H9 (cell line): ENCODE data around the gene PDCD4. TPM values are rescaled to one million over a fixed set of nuclear protein-coding genes. Genes with fewer than 3 reads are reported as not detected.

ENCODE experiments used
- DNase-seq: peaks from one replicate; pipeline ENCODE4 v3.0.0-alpha.2; 2017
- H2AFZ ChIP-seq: one replicate; pipeline ENCODE4 v1.6.1; 2013; ENCODE audit warnings: mild to moderate bottlenecking, low read length, control low read depth, moderate library complexity
- H2AK5ac ChIP-seq: 2 replicates; pipeline ENCODE4 v1.6.1; 2013; ENCODE audit warnings: low read length, control low read depth, mixed read lengths; ENCODE audit not compliant: insufficient read length
- H2BK120ac ChIP-seq: one replicate; pipeline ENCODE4 v1.6.1; 2013; ENCODE audit warnings: low read depth, mild to moderate bottlenecking, low read length, control low read depth, inconsistent platforms; ENCODE audit not compliant: poor library complexity, severe bottlenecking
- H2BK12ac ChIP-seq: 2 replicates; pipeline ENCODE4 v1.6.1; 2013; ENCODE audit warnings: low read length, control low read depth, mixed read lengths, low read depth; ENCODE audit not compliant: insufficient read length
- H2BK15ac ChIP-seq: 2 replicates; pipeline ENCODE4 v1.6.1; 2013; ENCODE audit warnings: low read depth, low read length, control low read depth
- H2BK20ac ChIP-seq: one replicate; pipeline ENCODE4 v1.6.1; 2013; ENCODE audit warnings: low read depth, mild to moderate bottlenecking, low read length, control low read depth, inconsistent platforms; ENCODE audit not compliant: poor library complexity, severe bottlenecking
- H2BK5ac ChIP-seq: 2 replicates; pipeline ENCODE4 v1.6.1; 2013; ENCODE audit warnings: low read length, control low read depth, mixed read lengths; ENCODE audit not compliant: insufficient read length
- H3K14ac ChIP-seq: 2 replicates; pipeline ENCODE4 v1.6.1; 2013; ENCODE audit warnings: low read length, control low read depth; ENCODE audit not compliant: insufficient read depth
- H3K18ac ChIP-seq: 2 replicates; pipeline ENCODE4 v1.6.1; 2013; ENCODE audit warnings: low read depth, mild to moderate bottlenecking, mixed read lengths, low read length, control low read depth; ENCODE audit not compliant: insufficient read length
- H3K23ac ChIP-seq: 2 replicates; pipeline ENCODE4 v1.6.1; 2013; ENCODE audit warnings: low read length, control low read depth, mixed read lengths, low read depth; ENCODE audit not compliant: insufficient read length
- H3K23me2 ChIP-seq: 2 replicates; pipeline ENCODE4 v1.6.1; 2013; ENCODE audit warnings: low read depth, mild to moderate bottlenecking, mixed read lengths, low read length, control low read depth; ENCODE audit not compliant: insufficient read length, poor library complexity, severe bottlenecking
- H3K27ac ChIP-seq: 2 replicates; pipeline ENCODE4 v1.5.1; 2013; ENCODE audit warnings: low read length, control low read depth, mixed read lengths, low read depth; ENCODE audit not compliant: insufficient read length
- H3K27me3 ChIP-seq: 2 replicates; pipeline ENCODE4 v1.6.1; 2013; ENCODE audit warnings: low read length, control low read depth, inconsistent platforms; ENCODE audit not compliant: insufficient read depth
- H3K4ac ChIP-seq: 2 replicates; pipeline ENCODE4 v1.6.1; 2013; ENCODE audit warnings: low read depth, mild to moderate bottlenecking, control low read depth, inconsistent platforms, low read length, moderate library complexity
- H3K4me1 ChIP-seq: 2 replicates; pipeline ENCODE4 v1.6.1; 2013; ENCODE audit warnings: low read length, control low read depth, inconsistent platforms; ENCODE audit not compliant: insufficient read depth
- H3K4me2 ChIP-seq: 2 replicates; pipeline ENCODE4 v1.6.1; 2013; ENCODE audit warnings: low read length, control low read depth, mixed read lengths; ENCODE audit not compliant: insufficient read length, insufficient read depth
- H3K56ac ChIP-seq: 2 replicates; pipeline ENCODE4 v1.6.1; 2013; ENCODE audit warnings: low read depth, mild to moderate bottlenecking, mixed read lengths, low read length, control low read depth; ENCODE audit not compliant: insufficient read length
- H3K79me1 ChIP-seq: 2 replicates; pipeline ENCODE4 v1.6.1; 2013; ENCODE audit warnings: low read depth, mild to moderate bottlenecking, moderate library complexity, low read length, control low read depth, inconsistent platforms; ENCODE audit not compliant: insufficient read depth, poor library complexity, severe bottlenecking
- H3K79me2 ChIP-seq: 2 replicates; pipeline ENCODE4 v1.6.1; 2013; ENCODE audit warnings: low read length, control low read depth, inconsistent platforms; ENCODE audit not compliant: insufficient read depth
- H3K9ac ChIP-seq: 2 replicates; pipeline ENCODE4 v1.6.1; 2013; ENCODE audit warnings: low read length, control low read depth, mixed read lengths; ENCODE audit not compliant: insufficient read length; ENCODE audit errors: extremely low read depth
- H3K9me3 ChIP-seq: one replicate; pipeline ENCODE4 v1.6.1; 2013; ENCODE audit warnings: low read depth, low read length, inconsistent platforms; ENCODE audit not compliant: control insufficient read depth
- H3T11ph ChIP-seq: one replicate; pipeline ENCODE4 v1.6.1; 2013; ENCODE audit warnings: mild to moderate bottlenecking, low read length, control low read depth, inconsistent platforms
- H4K20me1 ChIP-seq: one replicate; pipeline ENCODE4 v1.6.1; 2013; ENCODE audit not compliant: control insufficient read depth, insufficient read length, insufficient read depth
- H4K5ac ChIP-seq: 2 replicates; pipeline ENCODE4 v1.6.1; 2013; ENCODE audit warnings: low read depth, mild to moderate bottlenecking, mixed read lengths, low read length, control low read depth; ENCODE audit not compliant: insufficient read length
- H4K8ac ChIP-seq: replicated peaks from 2 replicates; pipeline ENCODE4 v1.6.1; 2013; ENCODE audit warnings: low read length, control low read depth, mixed read lengths, low read depth; ENCODE audit not compliant: insufficient read length
- H4K91ac ChIP-seq: 2 replicates; pipeline ENCODE4 v1.6.1; 2013; ENCODE audit warnings: low read depth, mild to moderate bottlenecking, moderate library complexity, mixed read lengths, low read length, control low read depth; ENCODE audit not compliant: insufficient read length
- H3K27ac Mint-ChIP-seq, 3 experiments: 2 replicates in 2 of 3; 3 replicates in 1 of 3; pipeline ENCODE4 v1.8.0; 2020 to 2021; ENCODE audit warnings: mixed read lengths in 3 of 3, mild to moderate bottlenecking in 1 of 3, moderate library complexity in 1 of 3
- H3K27me3 Mint-ChIP-seq: 2 replicates; pipeline ENCODE4 v1.8.0; 2021; ENCODE audit warnings: low read depth, mild to moderate bottlenecking, moderate library complexity, mixed read lengths
- H3K36me3 Mint-ChIP-seq, 3 experiments: 2 replicates in 2 of 3; 3 replicates in 1 of 3; pipeline ENCODE4 v1.8.0; 2020 to 2021; ENCODE audit warnings: low read depth in 3 of 3, mixed read lengths in 3 of 3; ENCODE audit not compliant: insufficient read depth in 1 of 3
- H3K4me1 Mint-ChIP-seq, 2 experiments: 2 replicates each; pipeline ENCODE4 v1.8.0; 2020; ENCODE audit warnings: mixed read lengths in 2 of 2
- H3K4me3 Mint-ChIP-seq, 2 experiments: 2 replicates in 1 of 2; 3 replicates in 1 of 2; pipeline ENCODE4 v1.8.0; 2020 to 2021; ENCODE audit warnings: mild to moderate bottlenecking in 2 of 2, mixed read lengths in 2 of 2, moderate library complexity in 1 of 2
- H3K9me3 Mint-ChIP-seq, 2 experiments: 2 replicates in 1 of 2; 3 replicates in 1 of 2; pipeline ENCODE4 v1.8.0; 2020; ENCODE audit warnings: mild to moderate bottlenecking in 2 of 2, mixed read lengths in 2 of 2, moderate library complexity in 1 of 2
- WGBS: extraction: QIAGEN DNeasy Blood & Tissue Kit; methylation state at CpG from one replicate; pipeline ENCODE4 v1.1.7; 2013; ENCODE audit warnings: missing lambda C conversion rate, low lambda C conversion rate, mixed read lengths; ENCODE audit not compliant: insufficient read length; ENCODE audit errors: extremely low coverage; 5-methylcytosine and 5-hydroxymethylcytosine counted together
- total RNA-seq: library from RNA; stranded (reverse); gene quantifications from 2 replicates; pipeline ENCODE4 v1.2.1, GENCODE V29; 2021
- TF ChIP-seq, protein P1 (sequence below): fragments of 200-600 bp; sonication (generic); conservative IDR thresholded peaks from 3 replicates; pipeline ENCODE4 v1.8.0; 2021; ENCODE audit warnings: antibody characterized with exemption, mild to moderate bottlenecking

PDCD4 gene
- total RNA-seq, 1 experiment from 2014 or later = 29.3 TPM

GRCh38 chr10:110829721-110830410, 41.9 kb upstream of the PDCD4 start:
- no peak overlapping the region for H3T11ph ChIP-seq
- H3K27ac ChIP-seq = no peak overlapping the region
- no peak overlapping the region for H3K4ac ChIP-seq
- peaks cover 10 to 16% of the 10 kb centered on the region in 2 experiments for H3K4me1 Mint-ChIP-seq
- no peak overlapping the region for H2BK12ac ChIP-seq
- H3K9ac ChIP-seq = no peak overlapping the region
- TF ChIP-seq, protein P1, sequence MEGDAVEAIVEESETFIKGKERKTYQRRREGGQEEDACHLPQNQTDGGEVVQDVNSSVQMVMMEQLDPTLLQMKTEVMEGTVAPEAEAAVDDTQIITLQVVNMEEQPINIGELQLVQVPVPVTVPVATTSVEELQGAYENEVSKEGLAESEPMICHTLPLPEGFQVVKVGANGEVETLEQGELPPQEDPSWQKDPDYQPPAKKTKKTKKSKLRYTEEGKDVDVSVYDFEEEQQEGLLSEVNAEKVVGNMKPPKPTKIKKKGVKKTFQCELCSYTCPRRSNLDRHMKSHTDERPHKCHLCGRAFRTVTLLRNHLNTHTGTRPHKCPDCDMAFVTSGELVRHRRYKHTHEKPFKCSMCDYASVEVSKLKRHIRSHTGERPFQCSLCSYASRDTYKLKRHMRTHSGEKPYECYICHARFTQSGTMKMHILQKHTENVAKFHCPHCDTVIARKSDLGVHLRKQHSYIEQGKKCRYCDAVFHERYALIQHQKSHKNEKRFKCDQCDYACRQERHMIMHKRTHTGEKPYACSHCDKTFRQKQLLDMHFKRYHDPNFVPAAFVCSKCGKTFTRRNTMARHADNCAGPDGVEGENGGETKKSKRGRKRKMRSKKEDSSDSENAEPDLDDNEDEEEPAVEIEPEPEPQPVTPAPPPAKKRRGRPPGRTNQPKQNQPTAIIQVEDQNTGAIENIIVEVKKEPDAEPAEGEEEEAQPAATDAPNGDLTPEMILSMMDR = no peak
- H2BK20ac ChIP-seq = no peak overlapping the region
- H2AFZ ChIP-seq = no peak overlapping the region
- no peaks in the 10 kb centered on the region for H3K79me2 ChIP-seq
- H3K18ac ChIP-seq = no peak overlapping the region
- no peak overlapping the region for H4K91ac ChIP-seq
- H3K27me3 Mint-ChIP-seq = no peaks in the 10 kb centered on the region
- H4K20me1 ChIP-seq = no peaks in the 10 kb centered on the region
- no peak for DNase-seq
- H3K14ac ChIP-seq = no peak overlapping the region
- no peak overlapping the region for H2AK5ac ChIP-seq
- H3K27me3 ChIP-seq = no peaks in the 10 kb centered on the region
- no peak overlapping the region for H3K4me2 ChIP-seq
- H3K4me3 Mint-ChIP-seq = no peak overlapping the region
- H3K9me3 ChIP-seq = no peaks in the 10 kb centered on the region
- WGBS = 100% methylated on average over 1 of the region's 11 CpGs
- no peak overlapping the region for H2BK15ac ChIP-seq
- H3K23ac ChIP-seq = no peak overlapping the region
- H4K5ac ChIP-seq = no peak overlapping the region
- no peaks in the 10 kb centered on the region for H3K36me3 Mint-ChIP-seq
- no peak overlapping the region for H3K56ac ChIP-seq
- no peaks in the 10 kb centered on the region for H3K4me1 ChIP-seq
- no peak overlapping the region for H4K8ac ChIP-seq
- no peak overlapping the region for H3K27ac Mint-ChIP-seq
- no peaks in the 10 kb centered on the region for H3K23me2 ChIP-seq
- no peak overlapping the region for H2BK5ac ChIP-seq
- H3K9me3 Mint-ChIP-seq = no peaks in the 10 kb centered on the region
- no peaks in the 10 kb centered on the region for H3K79me1 ChIP-seq
- H2BK120ac ChIP-seq = no peak overlapping the region
